NK-92 treated with Interleukin-12 subunit alpha and Interleukin-12 subunit beta, amount 100 ng/mL, for 24 hours (cell line): Measurements from ENCODE around the gene SSTR1.

Source experiments
- DNase-seq: peaks from one replicate; lab custom pipeline; 2025; lab: John Stamatoyannopoulos, UW

SSTR1 gene

GRCh38 chr14:38202444-38203191 is 5.1 kb upstream of the SSTR1 start:
- DNase-seq = no peak

- no peak for DNase-seq
Observed at GRCh38 chr14:38203929-38204718, 3.6 kb upstream of the SSTR1 start.

- no peak for DNase-seq
Observed at GRCh38 chr14:38204719-38205115, 3.0 kb upstream of the SSTR1 start.

- no peak for DNase-seq
Observed at GRCh38 chr14:38205119-38205813, 2.4 kb upstream of the SSTR1 start.

GRCh38 chr14:38205949-38206665 is 1.6 kb upstream of the SSTR1 start:
- no peak for DNase-seq

GRCh38 chr14:38206689-38207376 is 871 bp upstream of the SSTR1 start:
- DNase-seq = no peak

- no peak for DNase-seq
Observed at GRCh38 chr14:38207377-38207735, 348 bp upstream of the SSTR1 start.

GRCh38 chr14:38208618-38209562 is 1.2 kb downstream of the SSTR1 start:
- no peak for DNase-seq

- no peak for DNase-seq
Observed at GRCh38 chr14:38209572-38210557, 2.2 kb downstream of the SSTR1 start.

- no peak for DNase-seq
Observed at GRCh38 chr14:38210587-38211216, 3.0 kb downstream of the SSTR1 start.

- no peak for DNase-seq
Observed at GRCh38 chr14:38211255-38211735, 3.6 kb downstream of the SSTR1 start.

GRCh38 chr14:38212111-38212510 is 4.4 kb downstream of the SSTR1 start:
- no peak for DNase-seq

GRCh38 chr14:38213001-38213400 is 5.3 kb downstream of the SSTR1 start:
- no peak for DNase-seq

GRCh38 chr14:38217553-38217952 is 9.8 kb downstream of the SSTR1 start:
- no peak for DNase-seq

- no peak for DNase-seq
Observed at GRCh38 chr14:38221077-38221476, 13.4 kb downstream of the SSTR1 start.

- DNase-seq = no peak
Observed at GRCh38 chr14:38224338-38224737, 16.6 kb downstream of the SSTR1 start.

- DNase-seq = no peak
Observed at GRCh38 chr14:38225946-38226345, 18.2 kb downstream of the SSTR1 start.

GRCh38 chr14:38226366-38226765 is 18.7 kb downstream of the SSTR1 start:
- DNase-seq = no peak

GRCh38 chr14:38233218-38233617 is 25.5 kb downstream of the SSTR1 start:
- no peak for DNase-seq
